Caki2 (cell line): ENCODE results near the gene VASN. TPM values are rescaled to one million over a fixed set of nuclear protein-coding genes. Genes with fewer than 3 reads are reported as not detected.

Source experiments
- DNase-seq: peaks from one replicate; pipeline ENCODE4 v3.0.0-alpha.2; 2015; ENCODE audit warnings: low read depth
- in situ Hi-C: cut with HindIII; loops from 2 replicates; pipeline ENCODE4 v1.10.0; 2016; ENCODE audit warnings: low sequenced_read_pairs, low pct_unique_long_range_greater_than_20kb, mixed read lengths
- total RNA-seq: library from RNA; depleted of rRNA; stranded (reverse); fragments of >200 nt; shearing (Covaris generic); gene quantifications from 2 replicates; pipeline ENCODE4 v1.2.3, GENCODE V29; 2014; ENCODE audit warnings: low replicate concordance; rRNA removed

The VASN gene
- total RNA-seq, 1 experiment from 2014 or later: 5.5 TPM

DNA sequence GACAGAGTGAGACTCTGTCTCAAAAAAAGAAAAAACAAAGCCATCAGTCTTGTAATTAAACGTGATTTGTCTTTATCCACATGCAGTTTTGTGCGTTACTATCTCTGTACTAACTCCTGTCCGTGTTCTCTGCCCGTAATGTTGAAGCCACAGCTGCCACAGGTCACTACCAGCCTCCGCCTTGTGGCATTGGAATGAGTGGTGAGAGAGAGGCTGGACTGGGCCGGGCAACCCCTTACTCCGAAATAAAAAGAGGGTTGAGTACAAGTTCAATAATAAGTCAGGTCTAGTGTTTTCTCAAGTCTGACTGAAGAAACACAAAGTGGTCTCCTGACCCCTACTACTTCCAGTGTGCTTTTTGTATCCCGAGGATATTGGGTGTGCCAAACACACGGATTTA lies 59.4 kb downstream of the VASN start:
- DNase-seq: no peak
- in situ Hi-C loops: no loop called here

Other genes starting within 250 kb of the VASN start
- not detected in 2 replicates for gene SRL, start 129.8 kb upstream of the VASN start, total RNA-seq
- 35.1 TPM in 2 replicates for gene TFAP4, start 98.8 kb upstream of the VASN start, total RNA-seq
- 5.7 and 7.4 TPM in 2 replicates for gene GLIS2, start 55.8 kb upstream of the VASN start, total RNA-seq
- gene PAM16, start 20.5 kb upstream of the VASN start, total RNA-seq: 58.8 and 80.7 TPM in 2 replicates
- gene CORO7, start 44.7 kb downstream of the VASN start, total RNA-seq: 31.7 and 44.7 TPM in 2 replicates
- 106 and 136 TPM in 2 replicates for gene DNAJA3, start 54.0 kb downstream of the VASN start, total RNA-seq
- gene NMRAL1, start 102.8 kb downstream of the VASN start, total RNA-seq: 211 and 290 TPM in 2 replicates
- gene HMOX2, start 104.5 kb downstream of the VASN start, total RNA-seq: 59.7 and 65.0 TPM in 2 replicates
- 0.20 and 1.3 TPM in 2 replicates for gene CDIP1, start 166.9 kb downstream of the VASN start, total RNA-seq
- gene C16orf96, start 184.5 kb downstream of the VASN start, total RNA-seq: not detected in 2 replicates
- gene UBALD1, start 243.0 kb downstream of the VASN start, total RNA-seq: 4.3 and 12.4 TPM in 2 replicates